Measurements from ENCODE around the gene HSBP1L1. TPM values are rescaled to one million over a fixed set of nuclear protein-coding genes. Genes with fewer than 3 reads are reported as not detected.

HSBP1L1 gene
- total RNA-seq (2022; extraction: Qiagen RNA extraction), result 9.7 to 13.3 TPM (median 11.6 TPM) in 5 replicates

DNA sequence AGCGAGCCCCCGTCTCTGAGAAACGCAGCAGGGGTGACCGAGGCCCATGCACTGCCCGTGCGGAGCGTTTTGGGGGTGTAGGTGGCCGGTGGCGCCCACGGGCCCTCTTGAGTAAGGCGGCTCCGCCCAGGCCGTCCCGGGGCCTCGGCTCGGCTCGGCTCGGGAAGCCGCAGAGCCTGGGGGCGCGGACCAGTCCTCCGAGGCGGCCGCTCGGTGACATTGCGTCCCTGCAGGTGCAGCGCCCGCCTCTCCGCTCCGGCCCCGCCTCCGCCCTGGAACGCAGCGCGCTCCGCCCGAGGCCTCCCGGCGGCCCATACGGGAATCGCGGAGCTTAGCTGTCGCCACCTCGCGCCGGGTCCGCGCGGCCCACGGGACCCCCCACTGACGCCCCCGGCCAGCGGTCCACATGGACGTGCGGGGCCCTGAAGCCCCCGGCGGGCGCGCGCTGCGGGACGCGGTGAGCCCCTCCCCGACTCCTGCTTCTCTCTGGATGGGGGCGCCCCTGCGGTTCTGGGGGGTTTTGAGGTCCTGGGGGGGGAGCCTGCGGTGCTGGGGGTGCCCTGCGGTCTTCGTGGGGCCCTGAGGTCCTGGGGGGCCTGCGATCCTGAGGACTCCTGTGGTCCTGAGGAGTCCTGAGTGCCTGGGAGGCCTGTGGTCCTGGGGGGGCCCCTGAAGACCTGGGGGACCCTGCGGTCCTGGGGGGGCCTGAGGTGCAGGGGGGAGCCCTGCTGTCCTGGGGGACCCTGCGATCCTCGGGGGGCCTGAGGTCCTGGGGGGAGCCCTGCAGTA is at the start of gene HSBP1L1:
Gene HSBP1L1 (plus strand): TSS at position 314 of the 789 bp plus-strand sequence. CDS start 93 bp downstream, at position 407.

DNA sequence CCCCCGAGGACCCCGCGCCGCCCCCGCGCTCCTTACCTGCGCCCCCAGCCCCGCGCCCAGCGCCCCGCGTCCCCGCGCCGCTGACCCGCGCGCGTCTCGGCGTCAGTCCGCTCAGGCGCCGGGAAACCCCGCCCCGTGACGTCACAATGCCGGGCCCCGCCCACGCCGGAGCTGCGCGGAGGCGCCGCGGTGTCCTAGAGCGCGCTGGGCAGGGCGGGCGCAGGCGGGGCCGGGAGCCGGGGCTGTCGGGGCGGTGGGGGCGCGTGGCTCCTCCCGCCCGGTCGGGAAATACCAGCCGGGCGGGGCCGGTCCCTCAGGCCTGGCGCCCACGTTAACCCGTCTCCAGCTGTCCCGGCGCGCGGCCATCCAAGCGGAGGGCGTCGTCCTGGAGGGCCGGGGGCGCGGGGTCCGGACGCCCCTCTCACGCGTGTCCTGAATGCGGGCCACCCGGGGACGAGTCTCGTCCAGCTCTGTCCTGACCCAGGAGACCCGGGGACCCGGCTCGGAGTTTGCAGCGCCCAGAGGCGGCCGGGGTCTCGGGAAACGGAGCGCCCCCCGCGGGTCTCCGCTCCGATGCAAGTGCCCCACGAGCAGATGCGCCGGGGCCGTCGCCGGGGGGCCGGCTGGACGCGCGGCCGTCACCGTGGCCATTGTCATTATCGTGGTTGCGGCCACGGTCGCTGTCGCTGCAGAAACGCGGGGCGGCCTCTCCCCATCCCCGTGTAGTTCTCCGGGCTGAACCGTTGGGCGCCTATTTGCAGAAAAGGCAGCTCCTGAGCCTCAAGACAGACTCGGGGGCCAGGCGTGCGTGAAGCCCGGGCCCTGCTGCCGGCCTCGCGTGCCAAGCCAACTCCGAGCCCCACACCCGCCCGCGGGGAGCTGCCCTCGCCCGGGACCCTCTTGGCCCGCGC is 12.6 kb upstream of the HSBP1L1 start, which contains the start of gene SLC66A2:
Gene SLC66A2 (minus strand): TSS at position 109 of the 911 bp plus-strand sequence. CDS start 727 bp downstream, outside the sequence.

DNA sequence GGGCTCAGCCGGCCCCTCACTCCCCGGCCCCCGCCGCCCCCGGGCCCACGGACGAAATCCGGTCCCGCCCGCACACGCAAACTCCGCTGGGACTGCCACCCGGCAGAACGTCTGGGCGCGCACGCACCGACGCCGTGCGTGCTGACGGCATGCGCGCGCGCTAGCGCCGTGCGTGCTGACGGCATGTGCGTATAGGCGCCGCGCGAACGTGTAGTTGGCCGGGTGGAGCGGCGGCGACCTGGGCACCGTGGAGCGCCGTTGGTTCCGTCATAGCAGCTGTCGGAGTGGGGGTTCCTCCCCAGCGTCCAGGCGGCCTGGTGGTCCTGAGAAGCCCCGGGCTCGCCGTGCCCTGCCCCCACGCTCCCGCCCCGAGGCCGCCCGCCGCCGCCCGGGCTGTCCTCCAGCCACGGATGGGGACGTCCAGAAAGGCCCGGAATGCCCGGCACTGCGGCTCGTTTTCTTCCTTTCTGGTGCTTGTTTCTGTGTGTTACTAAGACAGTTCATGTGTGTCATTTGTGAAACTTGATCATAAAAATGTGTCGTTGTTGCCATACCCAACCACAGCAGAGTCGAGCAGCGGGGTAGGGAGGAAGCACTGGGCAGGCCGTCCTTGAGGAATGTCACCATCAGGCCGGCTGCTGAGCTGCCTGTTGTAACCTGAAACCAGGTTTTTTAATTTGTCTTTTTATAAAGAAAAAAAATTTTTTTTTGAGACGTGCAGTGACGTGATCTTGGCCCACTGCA is 24.2 kb downstream of the HSBP1L1 start, which contains the start of gene TXNL4A:
Gene TXNL4A (minus strand): TSS at position 113 of the 744 bp plus-strand sequence. CDS start 171 bp downstream, outside the sequence.

Other genes with a start within 250 kb of the HSBP1L1 start
- gene KCNG2, start 166.7 kb upstream of the HSBP1L1 start, total RNA-seq (2022; extraction: Qiagen RNA extraction), result not detected in 5 replicates
- 14.2 to 19.3 TPM (median 18.1 TPM) in 5 replicates for gene SLC66A2, start 13.0 kb upstream of the HSBP1L1 start, total RNA-seq (2022; extraction: Qiagen RNA extraction)
- gene TXNL4A, start 23.9 kb downstream of the HSBP1L1 start, total RNA-seq (2022; extraction: Qiagen RNA extraction), result 94.8 to 140 TPM (median 120 TPM) in 5 replicates
- gene RBFA, start 69.8 kb downstream of the HSBP1L1 start, total RNA-seq (2022; extraction: Qiagen RNA extraction), result 28.9 to 34.0 TPM (median 30.3 TPM) in 5 replicates
- gene ADNP2, start 144.6 kb downstream of the HSBP1L1 start, total RNA-seq (2022; extraction: Qiagen RNA extraction), result 11.2 to 14.3 TPM (median 12.7 TPM) in 5 replicates

Data from A549 treated with dexamethasone at 1 μM for 4 hours (cell line).